Stimulated activated CD8-positive, alpha-beta memory T cell treated with anti-CD3 and anti-CD28 coated beads, Interleukin-15, amount 100 ng/mL, for 48 hours (primary cell): ENCODE data around the gene ULK3.
"Not testable (repeated sequence)": the region's sequence is repeated elsewhere in the genome, so short reads cannot be mapped to it uniquely, and the experiment has no call there.

ENCODE experiments used
- DNase-seq, 2 donors: peaks; one replicate each; pipeline ENCODE4 v3.0.0-alpha.2; 2020; ENCODE audit warnings: low read depth in 2 of 2

The ULK3 gene

DNA sequence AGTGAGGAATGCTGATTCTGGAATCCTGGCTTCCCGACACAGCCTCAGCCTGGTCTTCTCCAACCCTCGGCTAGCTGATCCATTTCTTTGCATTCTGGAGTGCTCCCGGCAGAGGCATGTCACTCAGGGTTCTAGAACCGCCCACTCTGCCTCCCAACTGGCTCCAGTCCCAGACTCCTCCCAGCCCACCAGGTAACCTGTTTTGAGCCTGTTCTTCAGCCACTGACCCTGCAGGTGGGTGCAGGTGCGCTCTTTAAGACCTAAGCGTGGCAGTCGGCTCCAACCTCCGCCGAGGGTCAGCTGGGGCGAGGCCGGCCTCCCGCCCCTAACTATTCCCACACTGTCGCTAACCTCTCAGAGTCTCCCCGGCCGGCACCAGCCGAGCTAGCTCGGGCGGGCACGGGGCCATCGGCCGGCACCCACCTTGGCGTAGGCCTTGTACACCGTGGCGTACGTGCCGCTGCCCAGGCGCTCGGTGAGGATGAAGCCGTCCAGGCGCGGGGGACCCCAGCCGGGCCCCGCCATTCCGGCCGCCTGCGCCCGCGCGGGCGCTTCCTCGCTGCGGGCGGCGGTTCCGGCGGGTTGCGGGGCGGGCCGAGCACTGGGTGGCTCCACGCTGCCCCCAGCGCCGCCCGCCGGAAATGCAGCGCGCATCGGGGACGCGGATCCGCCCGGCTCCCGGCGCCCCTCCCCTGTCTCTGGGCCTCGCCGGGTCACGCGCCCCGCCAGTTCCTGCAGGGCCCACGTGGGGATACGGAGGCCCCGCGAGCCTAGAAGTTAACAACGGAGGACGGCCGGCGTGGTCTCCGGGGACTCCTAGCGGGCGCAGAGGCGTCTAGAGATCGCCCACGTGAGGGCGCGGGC, at the start of gene ULK3:
TSS of gene ULK3 (minus strand) at position 576 of the 864 bp plus-strand sequence. CDS start at position 525, 51 bp downstream.
- DNase-seq: peak; percentile 87 to 88

DNA sequence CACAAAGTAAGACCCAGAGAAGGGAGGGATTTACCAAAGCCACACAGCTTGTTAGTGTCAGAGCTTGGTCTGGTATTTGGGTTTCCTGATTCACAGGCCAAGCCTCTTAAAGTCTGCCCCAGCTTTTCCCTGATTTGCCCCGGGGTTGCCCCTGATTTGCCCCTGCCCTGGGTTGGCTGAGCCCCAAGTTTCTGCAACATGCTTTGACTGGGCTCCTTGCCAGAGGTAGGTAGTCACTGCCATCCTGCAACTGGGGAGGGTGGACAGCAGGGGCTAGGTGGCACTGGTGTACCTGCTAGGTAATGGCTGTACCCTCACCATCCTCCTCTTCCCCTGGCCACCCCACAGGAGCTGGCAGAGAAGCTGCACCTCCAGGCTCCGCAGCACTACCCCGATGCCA, 49.4 kb upstream of the ULK3 start:
- DNase-seq: no peak

- no peak for DNase-seq
Observed at GRCh38 chr15:74891469-74891868, 48.5 kb upstream of the ULK3 start.

- no peak for DNase-seq
Observed at GRCh38 chr15:74890665-74890960, 47.7 kb upstream of the ULK3 start.

DNA sequence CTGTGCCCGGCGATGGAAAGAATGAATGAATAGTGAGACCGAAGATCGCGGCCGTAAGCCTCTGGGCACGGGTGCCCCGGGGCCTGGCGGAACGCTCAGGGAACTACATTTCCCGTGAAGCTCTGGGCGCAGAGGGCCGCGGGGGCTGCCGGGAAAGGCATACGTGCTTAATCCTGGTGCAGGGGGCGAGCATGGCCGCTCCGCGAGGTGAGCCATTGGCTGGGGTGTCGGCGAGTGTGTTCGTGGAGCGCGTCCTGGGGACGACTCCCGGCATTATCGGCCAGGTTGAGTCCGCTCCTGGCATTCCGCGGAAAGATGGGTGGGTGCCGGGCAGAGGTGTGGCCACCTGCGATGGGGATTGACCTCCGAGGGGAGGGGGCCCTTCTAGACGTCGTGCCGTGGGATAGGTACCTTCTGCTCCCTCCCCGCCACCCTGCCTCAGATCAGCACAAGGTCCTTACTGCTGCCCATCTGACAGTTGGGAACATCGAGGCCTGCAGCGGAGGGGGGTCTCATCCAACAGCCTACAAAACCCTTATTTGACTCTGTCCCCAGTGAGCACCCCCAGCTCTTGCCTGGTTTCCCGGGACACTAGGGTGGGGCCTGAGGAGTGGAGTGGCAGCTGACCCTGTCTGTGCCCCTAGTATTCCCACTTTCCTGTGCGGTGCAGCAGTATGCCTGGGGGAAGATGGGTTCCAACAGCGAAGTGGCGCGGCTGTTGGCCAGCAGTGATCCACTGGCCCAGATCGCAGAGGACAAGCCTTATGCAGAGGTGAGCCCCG, 47.1 kb upstream of the ULK3 start, which contains the start of gene MPI:
TSS of gene MPI (plus strand) at position 160 of the 782 bp plus-strand sequence. CDS start at position 192, 32 bp downstream.
- DNase-seq: peak; percentile 85

- DNase-seq: no peak
Observed at GRCh38 chr15:74889390-74889882, 46.5 kb upstream of the ULK3 start.

GRCh38 chr15:74888716-74889115, 45.8 kb upstream of the ULK3 start:
- DNase-seq: no peak

GRCh38 chr15:74887537-74888193, 44.7 kb upstream of the ULK3 start:
- DNase-seq: not testable (repeated sequence)

GRCh38 chr15:74885461-74885860, 42.5 kb upstream of the ULK3 start:
- no peak for DNase-seq

GRCh38 chr15:74884428-74885223, 41.7 kb upstream of the ULK3 start:
- DNase-seq: no peak

DNA sequence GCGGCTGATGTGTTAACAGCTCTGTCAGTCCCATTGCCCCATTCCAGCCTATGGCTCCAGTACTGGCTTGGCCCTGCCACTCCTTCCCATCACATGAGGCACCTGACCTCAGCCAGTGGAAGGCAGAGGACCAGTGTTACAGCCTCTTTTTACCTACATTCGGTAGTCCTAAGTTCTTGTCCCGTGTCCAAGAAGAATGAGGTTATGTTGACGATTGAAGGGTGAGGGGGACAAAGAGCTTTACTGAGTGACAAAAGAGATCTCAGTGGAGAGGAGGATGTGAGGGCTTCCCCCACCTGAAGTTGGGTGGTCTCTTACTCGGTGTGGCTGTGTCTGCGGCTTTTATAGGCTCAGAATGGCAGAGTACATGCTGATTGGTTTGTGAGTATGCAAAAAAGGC, 39.6 kb upstream of the ULK3 start:
- DNase-seq: no peak

- no peak for DNase-seq
Observed at GRCh38 chr15:74878273-74878672, 35.3 kb upstream of the ULK3 start.

GRCh38 chr15:74873756-74874424, 30.9 kb upstream of the ULK3 start:
- no peak for DNase-seq

GRCh38 chr15:74873036-74873755, 30.2 kb upstream of the ULK3 start, which contains the start of gene SCAMP2:
Gene SCAMP2 (minus strand): TSS chr15:74873365. CDS start chr15:74873255, 110 bp downstream.
- peak; percentile 85 to 86 for DNase-seq

DNA sequence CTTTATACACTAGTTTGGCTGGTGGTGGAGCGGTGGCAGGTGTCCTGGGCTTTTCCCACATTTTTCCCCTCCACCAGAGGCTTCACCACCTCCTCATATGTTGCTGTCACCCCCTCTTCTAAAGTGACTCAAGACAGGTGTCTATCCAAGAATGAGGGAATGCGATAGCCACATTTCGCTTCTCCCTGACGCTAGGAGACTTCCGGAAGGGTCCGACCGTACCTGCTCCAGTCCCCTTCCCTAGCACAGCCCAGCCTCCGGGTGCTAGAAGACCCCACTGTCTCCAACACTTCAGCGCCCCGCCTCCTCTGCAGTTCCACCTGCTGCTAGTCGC, 29.7 kb upstream of the ULK3 start:
- DNase-seq: no peak

DNA sequence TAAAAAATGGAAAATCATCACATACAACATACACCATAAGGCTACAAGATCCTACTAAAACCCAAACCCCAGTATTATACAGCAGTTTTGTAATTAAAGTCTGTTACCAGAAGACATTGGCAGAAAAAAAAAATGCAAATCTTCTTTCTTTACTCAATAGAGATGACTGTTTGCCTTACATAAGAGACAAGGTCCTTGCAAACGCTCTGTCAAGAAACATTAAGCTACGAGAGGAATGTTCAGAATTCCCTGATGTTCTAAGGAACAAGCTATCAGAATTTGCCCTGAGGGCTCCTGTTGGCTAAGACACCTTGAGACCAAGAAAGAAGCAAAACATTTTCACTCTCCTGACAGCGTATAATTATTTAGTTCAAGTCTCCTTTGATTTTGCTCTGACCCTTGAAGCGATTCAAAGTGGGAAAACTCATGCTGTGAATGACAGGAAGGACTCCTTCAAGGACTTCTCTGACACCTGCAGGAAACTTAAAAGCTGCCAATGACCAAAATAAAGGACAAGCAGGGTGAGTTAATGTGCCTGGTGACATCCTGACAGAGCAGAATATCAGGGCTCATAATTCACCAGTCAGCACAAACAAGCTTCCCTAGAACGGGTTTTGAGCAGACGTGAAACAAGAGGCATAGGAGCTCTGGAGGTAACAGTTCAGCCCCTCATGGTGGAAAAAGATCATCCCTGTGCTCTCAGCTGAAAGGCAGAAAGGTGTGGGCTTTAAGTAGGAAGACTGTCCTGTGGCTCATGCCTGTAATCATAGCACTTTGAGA, 27.7 kb upstream of the ULK3 start:
- DNase-seq: no peak

GRCh38 chr15:74869726-74870407, 26.9 kb upstream of the ULK3 start:
- no peak for DNase-seq

DNA sequence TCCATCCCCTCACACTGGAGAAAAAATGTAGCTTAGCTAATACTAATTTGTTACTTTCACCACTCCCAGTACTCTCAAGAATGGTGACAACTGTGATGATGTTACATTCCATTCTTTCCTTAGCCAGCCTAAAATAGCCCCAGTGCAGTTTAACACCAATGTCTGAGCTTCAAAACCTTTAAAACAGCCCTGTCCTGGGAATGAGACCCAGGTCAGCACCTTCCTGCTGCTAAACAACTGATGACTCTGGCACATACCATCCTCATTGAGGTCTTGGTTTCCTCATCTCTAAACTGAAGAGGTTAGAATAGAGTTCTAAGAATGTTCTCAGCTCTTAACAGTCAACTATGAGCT, 26.4 kb upstream of the ULK3 start:
- no peak for DNase-seq

- no peak for DNase-seq
Observed at GRCh38 chr15:74868059-74868458, 25.1 kb upstream of the ULK3 start.
